HCT116 (cell line): ENCODE results near the gene NTRK3. TPM values are rescaled to one million over a fixed set of nuclear protein-coding genes. Genes with fewer than 3 reads are reported as not detected.

Experiments used
- ATAC-seq: fragments of 200-7000 bp; cut with Tn5 transposase; 2 replicates; pipeline ENCODE4 v1.9.1; 2020; ENCODE audit warnings: mild to moderate bottlenecking, moderate library complexity
- Bru-seq: library from RNA; stranded (reverse); fragments of 400-500 nt; gene quantifications from one replicate; lab custom pipeline; 2021; lab: Mats Ljungman, UMichigan
- BruChase-seq, 2 experiments: library from RNA; stranded (reverse); fragments of 400-500 nt; gene quantifications; one replicate each; lab custom pipeline; 2021; lab: Mats Ljungman, UMichigan
- BruUV-seq: library from RNA; stranded (reverse); fragments of 400-500 nt; replicated peaks from 2 replicates; lab custom pipeline; 2021; lab: Mats Ljungman, UMichigan
- CTCF ChIA-PET: fragments of 300-600 bp; sonication (Branson Sonifier 250); formaldehyde crosslinking; loops from one replicate; lab custom pipeline; 2021; ENCODE audit warnings: antibody characterized with exemption; lab: Charles Lee
- POLR2A ChIA-PET: fragments of 300-600, 350-600 bp; sonication (Branson Sonifier 250); formaldehyde crosslinking; loops from one replicate; lab custom pipeline; 2021; ENCODE audit warnings: antibody characterized with exemption; lab: Charles Lee
- RAD21 ChIA-PET, 2 experiments: fragments of 300-600 bp; sonication (Branson Sonifier 250); formaldehyde crosslinking; loops; one replicate each; lab custom pipeline; 2023; ENCODE audit warnings: low total read pairs in 2 of 2; ENCODE audit not compliant: uncharacterized antibody in 2 of 2, unreplicated experiment in 2 of 2, low non-redundant PET in 1 of 2; lab: Charles Lee
- DNase-seq: peaks from one replicate; pipeline ENCODE4 v3.0.0-alpha.2; 2010; ENCODE audit warnings: low read depth, low spot score
- H2AFZ ChIP-seq: fragments of 200-600 bp; shearing (Covaris generic), sonication (generic); 2 replicates; pipeline ENCODE4 v1.6.1; 2017; ENCODE audit warnings: low read depth, mixed run types, mixed read lengths, antibody characterized with exemption, low read length; ENCODE audit not compliant: poor library complexity, severe bottlenecking
- H3K27ac ChIP-seq: 2 replicates; pipeline ENCODE4 v1.5.1; 2012; ENCODE audit warnings: low read depth, low read length
- H3K27me3 ChIP-seq: fragments of 200-600 bp; sonication (generic); 2 replicates; pipeline ENCODE4 v1.6.1; 2016; ENCODE audit warnings: mixed run types, low read length, mixed read lengths; ENCODE audit not compliant: insufficient read depth
- H3K36me3 ChIP-seq, 2 experiments: fragments of 200-500 bp in 1 of 2; fragments of 200-600 bp in 1 of 2; sonication (Bioruptor generic) in 1 of 2; sonication (generic) in 1 of 2; 2 replicates each; pipeline versions ENCODE4 v1.5.1 to v1.6.1; 2014 to 2016; ENCODE audit warnings: low read length in 2 of 2, inconsistent platforms in 1 of 2, mixed read lengths in 1 of 2, mixed run types in 1 of 2; ENCODE audit not compliant: insufficient read depth in 2 of 2, control insufficient read depth in 1 of 2
- H3K4me1 ChIP-seq, 2 experiments: fragments of 200-600 bp in 1 of 2; sonication (generic) in 1 of 2; 2 replicates each; pipeline versions ENCODE4 v1.5.1 to v1.6.1; 2012 to 2017; ENCODE audit warnings: low read length in 2 of 2, inconsistent platforms in 1 of 2, mild to moderate bottlenecking in 1 of 2, mixed read lengths in 1 of 2, mixed run types in 1 of 2, moderate library complexity in 1 of 2; ENCODE audit not compliant: insufficient read depth in 2 of 2, control insufficient read depth in 1 of 2
- H3K4me2 ChIP-seq: fragments of 200-600 bp; sonication (generic); 2 replicates; pipeline ENCODE4 v1.6.1; 2017; ENCODE audit warnings: mixed run types, low read length, mixed read lengths
- H3K4me3 ChIP-seq, 2 experiments: fragments of 200-600 bp in 1 of 2; sonication (generic) in 1 of 2; replicated peaks in 1 of 2; 2 replicates each; pipeline ENCODE4 v1.5.1; 2011 to 2016; ENCODE audit warnings: low read length in 2 of 2, control low read depth in 1 of 2, low read depth in 1 of 2, mild to moderate bottlenecking in 1 of 2, mixed read lengths in 1 of 2, mixed run types in 1 of 2
- H3K79me2 ChIP-seq: fragments of 200-600 bp; sonication (generic); 2 replicates; pipeline ENCODE4 v1.6.1; 2017; ENCODE audit warnings: mild to moderate bottlenecking, mixed run types, low read length, moderate library complexity, mixed read lengths; ENCODE audit not compliant: insufficient read depth
- H3K9ac ChIP-seq: fragments of 200-600 bp; sonication (generic); 2 replicates; pipeline ENCODE4 v1.6.1; 2016; ENCODE audit warnings: low read length, mixed read lengths
- H3K9me2 ChIP-seq: fragments of 200-600 bp; sonication (generic), shearing (Covaris generic); 2 replicates; pipeline ENCODE4 v1.6.1; 2017; ENCODE audit warnings: mixed run types, mild to moderate bottlenecking, moderate library complexity; ENCODE audit not compliant: insufficient read depth
- H3K9me3 ChIP-seq, 2 experiments: fragments of 200-500 bp in 1 of 2; fragments of 200-600 bp in 1 of 2; sonication (Bioruptor generic) in 1 of 2; sonication (generic) in 1 of 2; 2 replicates each; pipeline ENCODE4 v1.6.1; 2014 to 2017; ENCODE audit warnings: low read length in 2 of 2, mixed read lengths in 2 of 2, inconsistent platforms in 1 of 2, low read depth in 1 of 2, mild to moderate bottlenecking in 1 of 2, mixed run types in 1 of 2, moderate library complexity in 1 of 2; ENCODE audit not compliant: control insufficient read depth in 1 of 2, insufficient read depth in 1 of 2
- H4K20me1 ChIP-seq: fragments of 200-600 bp; sonication (generic), shearing (Covaris generic); 2 replicates; pipeline ENCODE4 v1.6.1; 2017; ENCODE audit warnings: mixed run types, mild to moderate bottlenecking, moderate library complexity; ENCODE audit not compliant: insufficient read depth
- CBX3 ChIP-seq: IDR thresholded peaks from 2 replicates; pipeline ENCODE4 v1.6.1; 2012; ENCODE audit warnings: low read depth
- EGR1 ChIP-seq: IDR thresholded peaks from 2 replicates; pipeline ENCODE4 v1.6.1; 2012; ENCODE audit warnings: low read depth
- ELF1 ChIP-seq: IDR thresholded peaks from 2 replicates; pipeline ENCODE4 v1.6.1; 2012; ENCODE audit warnings: low read depth, borderline replicate concordance
- EZH2 ChIP-seq: fragments of 200-600 bp; sonication (generic); IDR thresholded peaks from 2 replicates; pipeline ENCODE4 v1.6.1; 2017; ENCODE audit warnings: antibody characterized with exemption, mixed run types
- EZH2phosphoT487 ChIP-seq: fragments of 200-600 bp; IDR thresholded peaks from 2 replicates; pipeline ENCODE4 v1.6.1; 2018; ENCODE audit warnings: antibody characterized with exemption, borderline replicate concordance
- FOSL1 ChIP-seq: IDR thresholded peaks from 2 replicates; pipeline ENCODE4 v1.6.1; 2012; ENCODE audit warnings: low read depth
- POLR2A ChIP-seq: IDR thresholded peaks from 2 replicates; pipeline ENCODE4 v1.7.0; 2011; ENCODE audit warnings: borderline replicate concordance; ENCODE audit not compliant: insufficient read depth, insufficient read length; ENCODE audit errors: extremely low read depth
- POLR2AphosphoS5 ChIP-seq: IDR thresholded peaks from 2 replicates; pipeline ENCODE4 v1.6.1; 2011; ENCODE audit warnings: mild to moderate bottlenecking, low read depth, low read length, moderate library complexity
- SP1 ChIP-seq: IDR thresholded peaks from 2 replicates; pipeline ENCODE4 v1.6.1; 2012; ENCODE audit warnings: low read depth
- YY1 ChIP-seq: IDR thresholded peaks from 2 replicates; pipeline ENCODE4 v1.6.1; 2011; ENCODE audit warnings: low read length, low read depth, moderate library complexity, mild to moderate bottlenecking; ENCODE audit not compliant: insufficient replicate concordance; ENCODE audit errors: extremely low read depth
- ZFX ChIP-seq: fragments of 450-650 bp; IDR thresholded peaks from 2 replicates; pipeline ENCODE4 v1.6.1; 2017
- ZNF274 ChIP-seq: fragments of 200-500 bp; sonication (Bioruptor generic); IDR thresholded peaks from 2 replicates; pipeline ENCODE4 v1.6.1; 2014; ENCODE audit warnings: mild to moderate bottlenecking, low read depth, low read length, inconsistent platforms
- intact Hi-C: fragments of 100-400 bp; cut with micrococcal nuclease; formaldehyde crosslinking; loops from 2 replicates; pipeline ENCODE4 v1.10.0; 2022
- long read RNA-seq: library from polyadenylated mRNA; unstranded; transcript quantifications from one replicate; pipeline ENCODE4 v2.0.0, GENCODE V29; 2021; ENCODE audit not compliant: unreplicated experiment
- polyA plus RNA-seq: library from polyadenylated mRNA; unstranded; fragments of >200 nt; gene quantifications from 2 replicates; pipeline ENCODE4 v1.2.1, GENCODE V29; 2012; ENCODE audit warnings: missing spikeins
- total RNA-seq: library from RNA; stranded (reverse); gene quantifications from one replicate; pipeline ENCODE4 v1.2.1, GENCODE V29; 2021; ENCODE audit not compliant: unreplicated experiment
- TF ChIP-seq, protein P1 (sequence below): IDR thresholded peaks from 2 replicates; pipeline ENCODE4 v1.6.1; 2012; ENCODE audit warnings: low read depth
- TF ChIP-seq, protein P2 (sequence below): IDR thresholded peaks from 2 replicates; pipeline ENCODE4 v1.6.1; 2012
- TF ChIP-seq, protein P3 (sequence below): IDR thresholded peaks from 2 replicates; pipeline ENCODE4 v1.6.1; 2011; ENCODE audit warnings: mild to moderate bottlenecking, low read length, moderate library complexity; ENCODE audit not compliant: insufficient replicate concordance; ENCODE audit errors: extremely low read depth
- TF ChIP-seq, protein P4 (sequence below), 3 experiments: fragments of 200-600 bp in 1 of 3; sonication (generic) in 1 of 3; IDR thresholded peaks in 2 of 3; conservative IDR thresholded peaks in 1 of 3; 2 replicates each; pipeline ENCODE4 v1.5.1; 2012 to 2017; ENCODE audit warnings: low read depth in 2 of 3, low read length in 2 of 3, antibody characterized with exemption in 1 of 3, borderline replicate concordance in 1 of 3, control low read depth in 1 of 3, mild to moderate bottlenecking in 1 of 3, mixed read lengths in 1 of 3, mixed run types in 1 of 3, moderate library complexity in 1 of 3; ENCODE audit not compliant: insufficient read depth in 1 of 3
- TF ChIP-seq, protein P5 (sequence below): IDR thresholded peaks from 2 replicates; pipeline ENCODE4 v1.6.1; 2012

Gene NTRK3
- total RNA-seq = not detected
- polyA plus RNA-seq = not detected in 2 replicates
- percentile 4 among the genes with signal in this experiment for Bru-seq, nascent RNA
- percentile 1 among the genes with signal in this experiment for BruChase-seq, experiment 1, labeled RNA remaining after a 6-hour chase
- BruChase-seq, experiment 2, labeled RNA remaining after a 2-hour chase = percentile 5 among the genes with signal in this experiment
- long read RNA-seq = 0 reads

DNA sequence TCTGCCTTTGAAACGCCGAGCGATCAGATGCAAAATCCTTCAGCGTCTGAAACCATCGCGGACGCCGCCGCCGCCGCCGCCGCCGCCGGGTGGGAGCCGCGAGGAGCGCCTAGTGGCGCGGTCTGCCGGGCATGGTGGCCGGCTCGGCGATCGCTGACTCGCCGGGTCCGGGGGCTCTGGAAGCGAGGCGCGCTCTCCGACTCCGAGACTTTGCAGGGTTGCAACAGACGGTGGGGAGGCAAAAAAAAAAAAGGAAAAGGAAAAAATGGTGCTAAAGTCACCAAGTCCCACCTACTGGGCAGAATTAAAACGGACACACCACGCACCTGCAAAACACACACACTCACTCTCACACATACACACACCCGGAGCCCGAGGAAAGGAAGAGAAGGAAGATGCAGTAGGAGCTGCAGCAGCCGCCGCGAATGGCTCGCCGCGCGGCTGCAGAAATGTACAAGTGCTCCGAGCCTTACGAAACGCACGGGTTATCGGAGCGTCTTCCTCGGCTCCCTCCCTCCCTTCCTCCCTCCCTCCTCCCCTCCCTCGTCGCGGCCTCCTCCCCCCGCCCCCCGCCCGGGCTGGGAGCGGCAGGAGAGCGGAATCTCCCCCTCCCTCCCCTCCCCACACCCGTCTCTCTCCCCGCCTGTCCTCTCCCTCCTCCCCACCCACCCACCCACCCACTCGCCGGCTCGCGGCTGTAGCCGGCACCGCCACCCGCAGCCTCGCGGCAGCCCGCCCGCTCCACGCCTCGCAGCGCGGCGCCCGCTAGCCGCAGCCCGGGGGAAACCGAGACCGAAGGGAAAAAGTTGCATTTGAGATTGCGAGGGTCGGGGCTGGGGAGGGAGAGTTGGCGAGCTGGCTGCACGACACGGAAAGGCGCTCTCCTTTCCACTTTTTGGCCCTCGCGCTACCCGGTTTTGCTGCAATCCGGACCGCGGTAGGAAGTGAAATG, at the start of gene NTRK3:
Gene NTRK3, minus strand, starts transcription at position 461 of the 952 bp plus-strand sequence. CDS start 586 bp downstream, outside the sequence.
- BruUV-seq = no TSS peak
- no peaks in the 10 kb centered on the region for H4K20me1 ChIP-seq
- CTCF ChIA-PET = no interaction called here
- H2AFZ ChIP-seq = no peak within 1 kb of the TSS
- no peak within 1 kb of the TSS for H3K4me2 ChIP-seq
- no peak within 1 kb of the TSS for H3K27ac ChIP-seq
- H3K4me3 ChIP-seq = no peak within 1 kb of the TSS
- no peaks in the 10 kb centered on the region for H3K9me3 ChIP-seq
- no peaks in the 10 kb centered on the region for H3K9me2 ChIP-seq
- no peaks in the 10 kb centered on the region for H3K79me2 ChIP-seq
- 0 out of 2 replicates have a peak, but pooled peaks cover 3% of the 10 kb centered on the region for H3K27me3 ChIP-seq
- intact Hi-C loops = no loop called here
- no peak for ATAC-seq
- H3K4me1 ChIP-seq = no peaks in the 10 kb centered on the region
- H3K9ac ChIP-seq = no peak within 1 kb of the TSS
- RAD21 ChIA-PET = no interaction called here
- no peak for DNase-seq
- POLR2A ChIA-PET = no interaction called here
- H3K36me3 ChIP-seq = no peaks in the 10 kb centered on the region
- TF ChIP-seq, protein P1, sequence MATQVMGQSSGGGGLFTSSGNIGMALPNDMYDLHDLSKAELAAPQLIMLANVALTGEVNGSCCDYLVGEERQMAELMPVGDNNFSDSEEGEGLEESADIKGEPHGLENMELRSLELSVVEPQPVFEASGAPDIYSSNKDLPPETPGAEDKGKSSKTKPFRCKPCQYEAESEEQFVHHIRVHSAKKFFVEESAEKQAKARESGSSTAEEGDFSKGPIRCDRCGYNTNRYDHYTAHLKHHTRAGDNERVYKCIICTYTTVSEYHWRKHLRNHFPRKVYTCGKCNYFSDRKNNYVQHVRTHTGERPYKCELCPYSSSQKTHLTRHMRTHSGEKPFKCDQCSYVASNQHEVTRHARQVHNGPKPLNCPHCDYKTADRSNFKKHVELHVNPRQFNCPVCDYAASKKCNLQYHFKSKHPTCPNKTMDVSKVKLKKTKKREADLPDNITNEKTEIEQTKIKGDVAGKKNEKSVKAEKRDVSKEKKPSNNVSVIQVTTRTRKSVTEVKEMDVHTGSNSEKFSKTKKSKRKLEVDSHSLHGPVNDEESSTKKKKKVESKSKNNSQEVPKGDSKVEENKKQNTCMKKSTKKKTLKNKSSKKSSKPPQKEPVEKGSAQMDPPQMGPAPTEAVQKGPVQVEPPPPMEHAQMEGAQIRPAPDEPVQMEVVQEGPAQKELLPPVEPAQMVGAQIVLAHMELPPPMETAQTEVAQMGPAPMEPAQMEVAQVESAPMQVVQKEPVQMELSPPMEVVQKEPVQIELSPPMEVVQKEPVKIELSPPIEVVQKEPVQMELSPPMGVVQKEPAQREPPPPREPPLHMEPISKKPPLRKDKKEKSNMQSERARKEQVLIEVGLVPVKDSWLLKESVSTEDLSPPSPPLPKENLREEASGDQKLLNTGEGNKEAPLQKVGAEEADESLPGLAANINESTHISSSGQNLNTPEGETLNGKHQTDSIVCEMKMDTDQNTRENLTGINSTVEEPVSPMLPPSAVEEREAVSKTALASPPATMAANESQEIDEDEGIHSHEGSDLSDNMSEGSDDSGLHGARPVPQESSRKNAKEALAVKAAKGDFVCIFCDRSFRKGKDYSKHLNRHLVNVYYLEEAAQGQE = no peak
- TF ChIP-seq, protein P2, sequence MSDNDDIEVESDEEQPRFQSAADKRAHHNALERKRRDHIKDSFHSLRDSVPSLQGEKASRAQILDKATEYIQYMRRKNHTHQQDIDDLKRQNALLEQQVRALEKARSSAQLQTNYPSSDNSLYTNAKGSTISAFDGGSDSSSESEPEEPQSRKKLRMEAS = no peak
- TF ChIP-seq ELF1 (no peak), YY1 (no peak), EZH2 (no peak), ZFX (no peak), SP1 (no peak), POLR2AphosphoS5 (no peak), POLR2A (no peak), EGR1 (no peak), CBX3 (no peak), ZNF274 (no peak), FOSL1 (no peak), EZH2phosphoT487 (no peak)
- TF ChIP-seq, protein P3, sequence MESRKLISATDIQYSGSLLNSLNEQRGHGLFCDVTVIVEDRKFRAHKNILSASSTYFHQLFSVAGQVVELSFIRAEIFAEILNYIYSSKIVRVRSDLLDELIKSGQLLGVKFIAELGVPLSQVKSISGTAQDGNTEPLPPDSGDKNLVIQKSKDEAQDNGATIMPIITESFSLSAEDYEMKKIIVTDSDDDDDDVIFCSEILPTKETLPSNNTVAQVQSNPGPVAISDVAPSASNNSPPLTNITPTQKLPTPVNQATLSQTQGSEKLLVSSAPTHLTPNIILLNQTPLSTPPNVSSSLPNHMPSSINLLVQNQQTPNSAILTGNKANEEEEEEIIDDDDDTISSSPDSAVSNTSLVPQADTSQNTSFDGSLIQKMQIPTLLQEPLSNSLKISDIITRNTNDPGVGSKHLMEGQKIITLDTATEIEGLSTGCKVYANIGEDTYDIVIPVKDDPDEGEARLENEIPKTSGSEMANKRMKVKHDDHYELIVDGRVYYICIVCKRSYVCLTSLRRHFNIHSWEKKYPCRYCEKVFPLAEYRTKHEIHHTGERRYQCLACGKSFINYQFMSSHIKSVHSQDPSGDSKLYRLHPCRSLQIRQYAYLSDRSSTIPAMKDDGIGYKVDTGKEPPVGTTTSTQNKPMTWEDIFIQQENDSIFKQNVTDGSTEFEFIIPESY = no peak
- TF ChIP-seq, protein P4, sequence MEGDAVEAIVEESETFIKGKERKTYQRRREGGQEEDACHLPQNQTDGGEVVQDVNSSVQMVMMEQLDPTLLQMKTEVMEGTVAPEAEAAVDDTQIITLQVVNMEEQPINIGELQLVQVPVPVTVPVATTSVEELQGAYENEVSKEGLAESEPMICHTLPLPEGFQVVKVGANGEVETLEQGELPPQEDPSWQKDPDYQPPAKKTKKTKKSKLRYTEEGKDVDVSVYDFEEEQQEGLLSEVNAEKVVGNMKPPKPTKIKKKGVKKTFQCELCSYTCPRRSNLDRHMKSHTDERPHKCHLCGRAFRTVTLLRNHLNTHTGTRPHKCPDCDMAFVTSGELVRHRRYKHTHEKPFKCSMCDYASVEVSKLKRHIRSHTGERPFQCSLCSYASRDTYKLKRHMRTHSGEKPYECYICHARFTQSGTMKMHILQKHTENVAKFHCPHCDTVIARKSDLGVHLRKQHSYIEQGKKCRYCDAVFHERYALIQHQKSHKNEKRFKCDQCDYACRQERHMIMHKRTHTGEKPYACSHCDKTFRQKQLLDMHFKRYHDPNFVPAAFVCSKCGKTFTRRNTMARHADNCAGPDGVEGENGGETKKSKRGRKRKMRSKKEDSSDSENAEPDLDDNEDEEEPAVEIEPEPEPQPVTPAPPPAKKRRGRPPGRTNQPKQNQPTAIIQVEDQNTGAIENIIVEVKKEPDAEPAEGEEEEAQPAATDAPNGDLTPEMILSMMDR (IDR thresholded peaks at IDR 0.05 in 2 of 3, conservative IDR thresholded peaks at IDR 0.05 in 1 of 3; ENCODE audit: borderline replicate concordance in 1 of 3, insufficient read depth in 1 of 3, low read depth in 2 of 3, low read length in 2 of 3) = no peak
- TF ChIP-seq, protein P5, sequence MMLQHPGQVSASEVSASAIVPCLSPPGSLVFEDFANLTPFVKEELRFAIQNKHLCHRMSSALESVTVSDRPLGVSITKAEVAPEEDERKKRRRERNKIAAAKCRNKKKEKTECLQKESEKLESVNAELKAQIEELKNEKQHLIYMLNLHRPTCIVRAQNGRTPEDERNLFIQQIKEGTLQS = no peak
